Ammon's horn (tissue), 1 donor: ENCODE data around the gene BCAR1.
"Not testable (repeated sequence)": the region's sequence is repeated elsewhere in the genome, so short reads cannot be mapped to it uniquely, and the experiment has no call there.

Source experiments
- DNase-seq: peaks from one replicate; pipeline ENCODE4 v3.0.0-alpha.2; 2016; ENCODE audit warnings: low spot score

BCAR1 gene

GRCh38 chr16:75251280-75252048 is at the start of gene BCAR1:
BCAR1 (minus strand) TSS chr16:75251624; CDS start chr16:75251482, 142 bp downstream.
- peak; percentile 91 for DNase-seq

DNA sequence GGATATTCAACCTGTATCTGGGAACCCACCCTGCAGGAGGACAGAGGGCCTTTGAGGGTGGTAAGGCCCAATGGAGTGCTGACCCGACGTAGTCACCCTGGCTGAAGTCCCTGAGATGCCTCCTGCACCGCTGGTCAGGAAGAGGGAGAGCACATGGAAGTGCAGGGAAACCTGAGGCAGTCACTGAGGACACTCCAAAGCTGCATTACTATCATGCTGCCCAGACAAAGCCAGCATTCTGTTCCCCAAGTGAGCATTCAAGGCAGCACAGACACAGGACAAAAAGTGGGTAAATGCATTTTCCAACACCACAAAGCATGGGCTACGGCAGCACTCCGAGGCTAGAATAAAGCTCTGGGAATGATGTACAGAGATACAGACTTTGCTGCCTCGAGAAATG is 46.8 kb upstream of the BCAR1 start:
- DNase-seq, result peak; percentile 49

GRCh38 chr16:75296606-75297005 is 45.2 kb upstream of the BCAR1 start:
- peak; percentile 77 for DNase-seq

- DNase-seq, result no peak
Measured at GRCh38 chr16:75294773-75295459, 43.5 kb upstream of the BCAR1 start.

DNA sequence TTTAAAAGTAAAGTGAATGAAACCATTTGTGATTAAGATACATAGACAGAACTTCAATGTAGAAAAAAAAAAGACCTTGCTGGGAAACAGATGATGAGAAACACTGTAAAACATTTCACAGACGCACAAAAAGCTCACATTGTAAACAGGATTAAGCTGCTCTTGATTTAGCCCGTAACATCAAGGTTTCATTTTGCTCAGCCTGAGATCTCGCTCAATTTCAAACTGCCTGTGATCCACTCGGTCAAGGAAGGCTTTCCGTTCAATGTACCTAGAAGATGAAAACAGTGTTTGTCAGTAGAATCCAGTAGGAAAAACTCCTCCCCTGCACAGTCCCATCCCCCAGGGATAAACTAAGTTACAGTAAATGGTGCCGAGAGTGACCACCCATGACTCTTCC is 42.3 kb upstream of the BCAR1 start:
- no peak for DNase-seq

- no peak for DNase-seq
Measured at GRCh38 chr16:75293173-75293572, 41.7 kb upstream of the BCAR1 start.

GRCh38 chr16:75292691-75293090 is 41.3 kb upstream of the BCAR1 start:
- DNase-seq, result no peak

DNA sequence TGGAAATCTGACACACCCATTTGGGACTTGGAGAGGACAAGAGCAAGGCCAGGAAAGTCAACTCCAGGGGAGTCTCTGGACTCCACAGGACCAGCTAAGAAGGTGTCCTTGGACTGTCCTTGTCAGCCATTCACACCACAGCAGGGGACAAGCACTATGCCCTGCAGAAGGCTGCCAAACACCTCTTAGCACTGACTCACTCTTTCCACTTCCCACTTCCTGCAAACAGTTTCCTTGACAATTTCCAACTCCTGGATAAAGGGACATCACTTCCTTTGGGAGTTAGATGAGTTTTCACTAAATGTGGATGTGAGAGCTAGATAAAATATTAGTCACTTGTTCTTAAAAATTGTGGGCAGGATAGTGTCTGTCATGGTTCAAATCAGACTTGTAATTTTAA is 37.8 kb upstream of the BCAR1 start:
- no peak for DNase-seq

DNA sequence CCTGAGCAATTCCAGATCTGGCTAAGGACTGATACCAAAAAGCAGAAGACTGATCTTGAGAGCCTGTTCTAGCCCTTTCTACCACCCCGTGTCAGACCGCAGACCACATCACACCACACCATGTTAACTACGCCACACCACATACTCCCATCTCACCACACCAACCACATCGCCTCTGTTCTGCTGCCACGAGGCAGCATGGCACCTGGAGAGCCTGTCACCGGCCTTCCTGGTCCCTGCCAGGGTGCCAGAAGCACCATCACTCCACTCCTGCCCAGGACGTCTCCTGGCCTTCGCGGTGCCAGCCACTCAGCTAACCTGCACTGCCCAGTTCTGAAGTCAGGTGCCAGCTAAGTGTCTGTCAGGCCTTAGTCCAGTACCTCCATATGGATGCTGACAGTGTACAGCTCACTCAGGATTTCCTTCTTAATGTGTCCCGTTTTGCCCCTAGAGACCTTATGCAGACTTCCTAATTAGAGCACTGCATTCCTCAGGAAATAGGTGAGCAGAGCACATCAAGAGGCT is 37.2 kb upstream of the BCAR1 start:
- DNase-seq, result no peak

DNA sequence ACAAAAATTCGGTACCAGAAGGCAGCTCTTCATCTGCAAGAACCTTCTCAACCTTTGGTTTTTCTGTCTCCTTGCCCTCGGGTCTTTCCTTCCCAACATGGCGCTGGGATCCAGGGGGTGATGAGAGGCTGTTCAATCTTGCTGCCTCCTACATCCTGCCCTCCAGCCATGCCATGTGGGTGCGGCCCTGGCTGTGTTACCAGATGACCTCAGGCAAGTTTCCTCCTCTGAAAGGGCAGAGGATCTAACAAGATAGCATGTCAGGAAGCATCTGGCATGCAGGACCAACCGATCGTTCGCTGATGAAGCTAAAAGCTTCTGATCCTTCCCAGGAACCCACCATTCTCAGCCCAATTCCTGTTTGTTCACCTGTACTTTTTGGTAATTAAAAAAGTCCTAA is 36.8 kb upstream of the BCAR1 start:
- DNase-seq, result no peak

GRCh38 chr16:75287708-75288107 is 36.3 kb upstream of the BCAR1 start:
- DNase-seq, result no peak

DNA sequence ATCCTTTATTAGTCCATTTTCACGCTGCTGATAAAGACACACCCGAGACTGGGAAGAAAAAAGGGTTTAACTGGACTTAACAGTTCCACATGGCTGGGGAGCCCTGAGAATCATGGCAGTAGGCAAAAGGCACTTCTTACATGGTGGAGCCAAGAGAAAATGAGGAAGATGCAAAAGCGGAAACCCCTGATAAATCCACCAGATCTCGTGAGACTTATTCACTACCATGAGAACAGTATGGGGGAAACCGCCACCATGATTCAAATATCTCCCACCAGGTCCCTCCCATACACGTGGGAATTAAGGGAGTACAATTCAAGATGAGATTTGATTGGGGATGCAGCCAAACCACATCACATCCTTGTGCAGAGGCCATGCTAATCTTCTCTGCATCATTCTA is 35.0 kb upstream of the BCAR1 start:
- DNase-seq, result no peak

- DNase-seq, result peak; percentile 40
Measured at GRCh38 chr16:75282466-75283281, 31.2 kb upstream of the BCAR1 start.

GRCh38 chr16:75281826-75282225 is 30.4 kb upstream of the BCAR1 start:
- DNase-seq, result no peak

DNA sequence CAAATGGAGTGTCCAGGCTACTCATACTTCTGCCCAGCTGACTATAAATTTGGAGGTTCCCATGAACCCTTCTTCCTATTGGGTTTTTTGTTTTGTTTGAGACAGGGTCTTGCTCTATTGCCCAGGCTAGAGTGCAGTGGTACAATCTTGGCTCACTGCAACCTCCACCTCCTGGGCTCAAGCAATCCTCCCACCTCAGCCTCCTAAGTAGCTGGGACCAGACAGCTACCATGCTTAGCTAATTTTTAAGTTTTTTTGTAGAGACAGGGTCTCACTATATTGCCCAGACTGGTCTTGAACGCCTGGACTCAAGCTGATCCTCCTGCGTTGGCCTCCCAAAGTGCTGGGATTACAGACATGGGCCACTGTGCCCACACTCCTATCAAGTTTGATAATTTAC is 29.6 kb upstream of the BCAR1 start:
- DNase-seq, result not testable (repeated sequence)

DNA sequence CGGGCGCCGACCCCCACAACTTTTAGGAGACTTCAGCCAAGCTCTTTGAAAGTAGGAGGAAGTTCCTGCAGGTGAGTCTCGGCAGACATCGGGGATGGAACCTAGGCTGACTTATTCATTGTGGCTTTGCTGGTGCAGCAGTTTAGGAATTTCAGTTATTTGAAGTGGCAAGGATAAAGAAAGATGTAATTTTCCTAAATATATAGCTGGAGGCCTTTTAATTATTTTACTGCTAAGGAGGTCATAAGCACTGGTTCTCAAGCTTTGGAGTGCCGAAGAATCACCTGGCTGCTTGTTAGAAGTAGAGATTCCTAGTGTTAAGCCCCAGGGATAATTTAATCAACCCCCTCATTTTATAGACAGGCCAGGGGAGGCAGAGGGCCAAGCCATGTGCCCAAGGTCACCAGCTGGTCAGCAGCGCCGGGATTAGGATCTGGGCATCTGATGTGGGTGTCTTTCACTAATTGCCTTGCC is 28.9 kb upstream of the BCAR1 start:
- DNase-seq, result no peak

- no peak for DNase-seq
Measured at GRCh38 chr16:75279305-75279704, 27.9 kb upstream of the BCAR1 start.

- no peak for DNase-seq
Measured at GRCh38 chr16:75273054-75273925, 21.9 kb upstream of the BCAR1 start.

- DNase-seq, result not testable (repeated sequence)
Measured at GRCh38 chr16:75272629-75273028, 21.2 kb upstream of the BCAR1 start.

GRCh38 chr16:75272097-75272551 is 20.7 kb upstream of the BCAR1 start:
- no peak for DNase-seq

GRCh38 chr16:75271441-75272096 is 20.1 kb upstream of the BCAR1 start:
- no peak for DNase-seq
